ENCODE measurements around the gene AKAP7. TPM values are rescaled to one million over a fixed set of nuclear protein-coding genes. Genes with fewer than 3 reads are reported as not detected.

Gene AKAP7
- total RNA-seq, 1 donor from 2014 or later, result 1.3 TPM

DNA sequence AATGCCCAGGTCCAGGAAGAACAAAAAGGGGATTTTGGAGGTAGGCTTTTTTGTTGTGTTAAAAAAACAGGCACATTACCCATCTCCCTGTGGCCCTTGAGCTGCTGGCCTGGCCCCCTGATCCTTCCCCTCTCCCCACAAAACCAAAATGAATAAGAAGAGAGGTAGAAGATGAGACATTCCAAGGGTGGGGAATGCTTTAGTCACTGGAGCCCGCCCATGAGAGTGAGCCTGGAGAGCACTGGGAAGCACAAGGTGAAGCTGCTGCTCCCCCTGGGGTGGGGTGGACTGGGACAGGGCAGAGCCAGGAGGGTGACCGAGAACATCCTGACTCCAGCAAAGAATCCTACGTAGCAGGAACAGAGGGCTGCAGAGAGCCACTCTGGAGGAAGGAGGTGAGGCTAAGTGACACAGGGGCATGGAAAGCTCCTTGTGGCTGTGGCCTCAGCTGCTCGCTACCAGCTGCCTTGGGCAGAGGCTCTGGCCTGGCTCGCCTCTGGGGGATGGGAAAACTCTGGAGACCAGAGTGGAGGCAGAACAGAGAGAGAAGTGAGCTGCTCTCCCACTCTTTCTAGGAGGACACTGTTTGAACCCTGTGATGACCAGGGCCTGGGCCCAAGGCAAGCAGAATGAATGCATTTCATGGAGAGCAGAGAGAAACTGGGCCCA, 48.3 kb downstream of the AKAP7 start:
- FAIRE-seq (no peak), DNase-seq (ENCODE audit: low read depth) (no peak)
- Histone ChIP-seq H3K36me3 (ENCODE audit: control insufficient read depth, insufficient read depth, low read length) (no peaks in the 10 kb centered on the region), H3K27me3 (ENCODE audit: control insufficient read depth, insufficient read depth, low read length) (no peaks in the 10 kb centered on the region), H3K4me3 (ENCODE audit: low read depth, low read length) (no peak overlapping the region)
- TF ChIP-seq, protein P1, sequence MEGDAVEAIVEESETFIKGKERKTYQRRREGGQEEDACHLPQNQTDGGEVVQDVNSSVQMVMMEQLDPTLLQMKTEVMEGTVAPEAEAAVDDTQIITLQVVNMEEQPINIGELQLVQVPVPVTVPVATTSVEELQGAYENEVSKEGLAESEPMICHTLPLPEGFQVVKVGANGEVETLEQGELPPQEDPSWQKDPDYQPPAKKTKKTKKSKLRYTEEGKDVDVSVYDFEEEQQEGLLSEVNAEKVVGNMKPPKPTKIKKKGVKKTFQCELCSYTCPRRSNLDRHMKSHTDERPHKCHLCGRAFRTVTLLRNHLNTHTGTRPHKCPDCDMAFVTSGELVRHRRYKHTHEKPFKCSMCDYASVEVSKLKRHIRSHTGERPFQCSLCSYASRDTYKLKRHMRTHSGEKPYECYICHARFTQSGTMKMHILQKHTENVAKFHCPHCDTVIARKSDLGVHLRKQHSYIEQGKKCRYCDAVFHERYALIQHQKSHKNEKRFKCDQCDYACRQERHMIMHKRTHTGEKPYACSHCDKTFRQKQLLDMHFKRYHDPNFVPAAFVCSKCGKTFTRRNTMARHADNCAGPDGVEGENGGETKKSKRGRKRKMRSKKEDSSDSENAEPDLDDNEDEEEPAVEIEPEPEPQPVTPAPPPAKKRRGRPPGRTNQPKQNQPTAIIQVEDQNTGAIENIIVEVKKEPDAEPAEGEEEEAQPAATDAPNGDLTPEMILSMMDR (IDR thresholded peaks at IDR 0.05; ENCODE audit: insufficient read depth, low read length, severe bottlenecking), result no peak

DNA sequence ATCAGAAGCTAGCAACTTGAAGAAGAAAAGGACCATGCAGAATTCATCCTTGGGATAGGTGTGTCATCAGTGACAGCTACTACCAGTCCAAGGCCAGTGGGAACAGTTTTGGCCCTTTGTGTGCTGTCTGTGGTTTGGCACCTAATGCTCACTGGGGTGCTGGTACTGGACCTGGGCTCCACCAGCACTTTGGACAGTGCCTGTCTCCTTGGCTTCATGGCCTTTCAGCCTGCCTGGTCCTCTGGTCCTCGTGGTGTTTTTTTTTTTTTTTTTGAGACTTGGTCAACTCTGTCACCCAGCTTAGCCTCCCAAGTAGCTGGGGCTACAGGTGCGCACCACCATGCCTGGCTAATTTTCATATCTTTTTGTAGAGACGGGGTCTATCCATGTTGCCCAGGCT, 56.3 kb downstream of the AKAP7 start:
- FAIRE-seq (no peak), DNase-seq (ENCODE audit: low read depth) (no peak)
- no peaks in the 10 kb centered on the region for H3K36me3 ChIP-seq (ENCODE audit: control insufficient read depth, insufficient read depth, low read length)
- TF ChIP-seq, protein P1 (IDR thresholded peaks at IDR 0.05; ENCODE audit: insufficient read depth, low read length, severe bottlenecking), result no peak
- H3K27me3 ChIP-seq (ENCODE audit: control insufficient read depth, insufficient read depth, low read length), result no peaks in the 10 kb centered on the region
- no peak overlapping the region for H3K4me3 ChIP-seq (ENCODE audit: low read depth, low read length)

DNA sequence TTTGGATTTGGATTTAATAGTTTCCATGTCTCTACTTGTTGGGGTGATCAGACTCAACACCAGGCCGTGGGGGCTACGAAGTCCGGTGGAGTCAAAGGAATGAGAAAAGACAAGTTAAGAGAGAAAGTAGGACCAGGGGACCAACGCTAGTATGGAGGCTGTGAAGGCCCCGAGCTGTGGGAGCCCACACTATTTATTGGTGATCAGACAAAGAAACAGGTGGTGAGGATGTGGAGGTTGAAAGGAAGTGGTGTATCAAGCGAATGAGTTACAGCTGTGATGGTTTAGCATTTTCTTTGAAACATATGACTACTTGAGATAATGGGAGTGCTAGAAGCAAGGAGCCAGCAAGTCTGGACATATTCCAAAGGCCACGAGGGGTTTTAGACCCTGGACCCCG, 62.4 kb downstream of the AKAP7 start:
- DNase-seq (ENCODE audit: low read depth) (no peak), FAIRE-seq (no peak)
- H3K4me3 ChIP-seq (ENCODE audit: low read depth, low read length), result no peak overlapping the region
- no peaks in the 10 kb centered on the region for H3K27me3 ChIP-seq (ENCODE audit: control insufficient read depth, insufficient read depth, low read length)
- no peaks in the 10 kb centered on the region for H3K36me3 ChIP-seq (ENCODE audit: control insufficient read depth, insufficient read depth, low read length)
- TF ChIP-seq, protein P1 (IDR thresholded peaks at IDR 0.05; ENCODE audit: insufficient read depth, low read length, severe bottlenecking), result no peak

DNA sequence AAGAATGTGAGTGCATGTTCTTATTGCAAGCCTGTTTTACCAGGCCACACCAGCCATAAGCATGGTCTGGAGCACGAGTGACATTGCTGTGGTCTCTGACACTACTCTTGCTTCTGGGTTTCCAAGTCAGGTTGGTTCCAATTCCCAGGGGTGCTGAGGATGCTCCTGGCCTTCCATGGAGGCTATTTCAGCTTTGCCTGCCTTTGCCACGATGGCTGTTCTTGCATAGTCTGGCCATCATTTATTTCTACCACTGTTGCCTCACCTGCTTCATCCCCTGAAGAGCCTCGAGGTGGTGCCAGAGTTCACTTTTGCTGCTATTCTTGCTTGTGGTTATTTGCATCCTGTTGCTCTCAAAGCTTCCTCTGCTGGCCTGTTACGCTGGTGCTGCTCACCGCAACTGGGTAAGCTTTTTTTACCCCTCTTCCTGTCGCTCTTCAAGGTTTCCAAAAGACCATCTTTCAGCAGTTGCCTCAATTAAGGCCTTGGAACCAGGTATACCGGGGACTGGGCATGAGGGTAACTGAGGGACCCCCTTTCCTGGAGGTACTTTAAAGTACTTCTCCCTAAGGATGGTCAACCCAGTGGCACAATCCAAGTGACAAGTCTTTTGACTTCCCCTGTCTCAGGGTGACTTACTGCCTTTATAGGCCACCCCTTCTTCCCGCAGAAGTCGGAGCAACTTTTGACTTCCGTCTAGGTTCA, 64.5 kb downstream of the AKAP7 start:
- DNase-seq (ENCODE audit: low read depth), result peak; percentile 29

DNA sequence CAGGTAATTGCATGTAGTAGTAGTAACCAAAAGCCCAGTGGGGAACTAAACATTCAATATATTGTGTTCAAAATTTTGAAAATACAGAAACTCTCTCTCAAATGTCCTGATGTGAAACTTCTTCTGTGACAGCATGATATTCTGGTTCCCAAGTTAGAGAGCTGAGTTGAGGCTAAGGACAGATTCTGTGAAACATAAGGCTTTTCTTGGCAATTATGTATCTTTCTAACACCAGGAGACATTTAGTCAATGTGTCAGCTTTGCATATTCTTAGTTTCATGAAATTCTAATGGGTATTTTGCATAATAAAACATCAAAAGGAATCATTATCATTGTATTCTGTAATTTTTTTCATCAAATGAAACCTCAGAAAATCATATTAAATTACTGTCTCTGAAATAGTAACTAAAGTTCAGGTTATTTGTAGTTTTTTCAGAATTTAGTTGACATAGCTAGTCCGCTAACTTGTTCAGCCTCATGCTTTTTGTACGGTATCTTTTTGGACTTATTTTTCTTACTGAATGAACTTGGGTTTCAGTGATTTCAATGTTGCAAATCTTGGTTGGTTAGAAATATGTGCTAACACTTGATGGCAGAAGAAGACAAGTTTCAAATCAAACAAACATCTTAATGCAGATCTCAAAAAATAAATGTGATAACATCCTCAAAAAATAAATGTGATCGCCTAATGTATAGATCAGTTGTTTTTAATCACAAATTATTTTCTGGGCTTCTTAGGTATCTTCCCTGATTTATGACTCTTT, 70.4 kb downstream of the AKAP7 start:
- H3K36me3 ChIP-seq (ENCODE audit: control insufficient read depth, insufficient read depth, low read length), result no peaks in the 10 kb centered on the region
- H3K27me3 ChIP-seq (ENCODE audit: control insufficient read depth, insufficient read depth, low read length), result no peaks in the 10 kb centered on the region
- TF ChIP-seq, protein P1 (IDR thresholded peaks at IDR 0.05; ENCODE audit: insufficient read depth, low read length, severe bottlenecking), result no peak
- no peak overlapping the region for H3K4me3 ChIP-seq (ENCODE audit: low read depth, low read length)
- FAIRE-seq (no peak), DNase-seq (ENCODE audit: low read depth) (no peak)

More for the DNA sequence above, 64.5 kb downstream of the AKAP7 start:
- H3K4me3 ChIP-seq (ENCODE audit: low read depth, low read length), result no peak overlapping the region
- TF ChIP-seq, protein P1 (IDR thresholded peaks at IDR 0.05; ENCODE audit: insufficient read depth, low read length, severe bottlenecking), result peak; percentile 61
- peak; percentile 52 for FAIRE-seq
- no peaks in the 10 kb centered on the region for H3K27me3 ChIP-seq (ENCODE audit: control insufficient read depth, insufficient read depth, low read length)
- H3K36me3 ChIP-seq (ENCODE audit: control insufficient read depth, insufficient read depth, low read length), result no peaks in the 10 kb centered on the region

Measured in bronchial epithelial cell (primary cell).